Fibroblast of skin of back (primary cell): ENCODE results near the gene IFT57.
A peak's percentile ranks its signal among the peaks of the same experiment; 100 is the strongest.

Experiments used
- DNase-seq: peaks from one replicate; pipeline ENCODE4 v3.0.0-alpha.2; 2013

Gene IFT57

GRCh38 chr3:108215871-108216270 lies 6.4 kb downstream of the IFT57 start:
- no peak for DNase-seq

GRCh38 chr3:108209579-108209978 lies 12.6 kb downstream of the IFT57 start:
- no peak for DNase-seq

- DNase-seq: no peak
Observed at GRCh38 chr3:108208831-108209230, 13.4 kb downstream of the IFT57 start.

DNA sequence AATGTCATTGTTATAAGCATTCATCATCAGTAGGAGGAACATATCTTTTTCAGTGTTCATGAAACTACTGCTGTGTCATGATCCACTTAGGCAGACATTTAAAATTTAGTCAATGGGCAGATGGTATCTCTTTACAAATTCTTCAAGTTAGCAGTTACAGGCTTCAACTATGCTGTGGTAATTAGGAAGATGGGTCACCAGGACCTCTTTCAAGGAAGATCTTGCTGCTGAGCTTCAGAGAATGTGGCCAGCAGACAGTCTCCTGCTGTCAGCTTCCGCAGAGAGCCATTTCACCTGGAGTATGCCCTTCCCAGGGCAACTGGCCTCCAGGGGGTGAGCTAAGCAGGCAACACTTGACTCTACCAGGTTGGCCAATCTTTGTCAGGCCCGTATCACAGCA lies 19.4 kb downstream of the IFT57 start:
- peak; percentile 33 for DNase-seq

DNA sequence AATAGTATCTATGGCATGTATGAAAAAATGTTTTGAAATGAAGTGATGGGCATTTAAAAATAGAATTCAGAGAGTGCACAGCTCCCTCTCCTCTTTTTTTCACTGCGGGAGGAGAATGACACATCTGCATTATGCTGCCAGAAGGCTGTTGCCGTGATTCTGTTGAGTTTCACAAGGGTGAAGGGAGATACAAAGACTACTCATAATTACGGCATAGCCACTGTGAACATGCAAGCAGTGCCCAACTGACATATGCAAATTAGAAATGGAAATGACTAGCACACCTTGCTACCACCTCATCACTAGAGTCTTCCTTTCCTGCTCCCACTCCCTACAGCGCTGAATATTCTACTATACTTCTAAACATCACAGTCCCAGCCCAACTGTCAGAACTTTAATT lies 20.1 kb downstream of the IFT57 start:
- peak; percentile 65 for DNase-seq

- no peak for DNase-seq
Observed at GRCh38 chr3:108201258-108201657, 21.0 kb downstream of the IFT57 start.

DNA sequence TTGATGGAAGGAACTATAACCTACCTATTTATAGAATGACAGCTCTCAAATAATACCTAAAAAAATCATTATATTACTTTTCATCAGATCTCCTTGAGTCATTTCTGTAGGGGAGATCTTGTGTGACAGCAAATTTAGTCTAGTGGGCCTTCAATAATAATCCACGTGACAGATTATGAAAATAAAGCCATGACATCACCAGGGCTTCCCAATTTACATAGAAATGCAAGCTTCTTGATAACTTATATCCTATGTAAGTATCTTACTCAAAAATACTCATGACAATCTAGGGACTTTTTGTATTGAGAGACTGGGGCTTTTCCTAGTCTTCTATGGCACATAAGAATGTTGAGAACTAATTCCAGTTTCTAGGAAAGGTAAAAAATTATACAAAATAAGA lies 21.6 kb downstream of the IFT57 start:
- DNase-seq: no peak

DNA sequence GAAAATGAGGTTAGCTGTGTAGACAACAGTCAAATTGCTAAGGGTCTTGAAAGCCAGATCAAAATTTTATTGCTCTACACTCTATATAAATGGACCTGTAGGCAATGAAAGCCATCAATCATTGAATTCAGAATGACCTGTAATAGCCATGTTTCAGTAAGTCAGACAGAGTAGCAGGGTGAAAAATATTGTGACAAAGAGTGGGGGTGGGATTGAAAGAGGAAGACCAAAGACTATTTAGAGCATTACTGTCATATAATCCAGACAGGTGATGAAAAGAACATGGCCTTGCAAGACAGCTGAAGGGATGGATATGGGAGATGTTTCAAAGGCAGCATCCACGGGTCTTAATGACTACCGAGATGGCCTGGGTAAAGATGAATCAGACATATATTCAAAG lies 22.2 kb downstream of the IFT57 start:
- no peak for DNase-seq

- no peak for DNase-seq
Observed at GRCh38 chr3:108191394-108191793, 30.8 kb downstream of the IFT57 start.

DNA sequence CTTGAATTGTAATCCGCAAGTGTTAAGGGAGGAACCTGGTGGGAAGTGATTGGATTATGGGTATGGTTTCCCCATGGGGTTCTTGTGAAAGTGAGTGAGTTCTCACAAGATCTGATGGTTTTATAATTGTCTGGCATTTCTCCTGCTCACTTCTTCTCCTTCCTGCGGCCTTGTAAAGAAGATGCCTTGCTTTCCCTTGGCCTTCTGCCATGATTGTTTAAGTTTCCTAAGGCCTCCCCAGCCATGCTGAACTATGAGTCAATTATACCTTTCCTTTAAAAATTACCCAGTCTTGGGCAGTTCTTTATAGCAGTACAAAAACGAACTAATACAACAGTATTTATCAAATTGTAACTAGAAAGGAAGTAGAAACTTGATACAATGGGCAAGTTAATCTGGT lies 31.9 kb downstream of the IFT57 start:
- DNase-seq: no peak

DNA sequence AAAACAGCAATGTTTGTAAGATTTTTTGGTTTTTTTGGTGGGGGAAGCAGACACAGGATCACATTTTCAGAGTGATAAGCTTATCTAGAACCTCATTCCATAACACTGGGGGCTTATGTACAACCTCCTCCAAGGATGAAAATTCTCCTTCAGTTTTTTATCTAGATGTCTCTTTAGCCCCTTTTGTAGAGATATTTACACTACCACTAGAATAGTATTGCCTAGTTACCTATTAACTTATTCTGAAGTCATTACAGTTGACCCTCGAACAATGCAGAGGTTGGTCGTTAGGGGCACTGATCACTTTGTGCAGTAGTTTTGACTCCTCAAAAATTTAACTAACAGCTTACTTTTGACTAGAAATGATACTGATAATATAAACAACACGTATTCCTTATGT lies 32.8 kb downstream of the IFT57 start:
- no peak for DNase-seq

- DNase-seq: no peak
Observed at GRCh38 chr3:108185536-108185935, 36.7 kb downstream of the IFT57 start.

GRCh38 chr3:108184824-108185223 lies 37.4 kb downstream of the IFT57 start:
- no peak for DNase-seq

GRCh38 chr3:108183971-108184370 lies 38.3 kb downstream of the IFT57 start:
- no peak for DNase-seq

DNA sequence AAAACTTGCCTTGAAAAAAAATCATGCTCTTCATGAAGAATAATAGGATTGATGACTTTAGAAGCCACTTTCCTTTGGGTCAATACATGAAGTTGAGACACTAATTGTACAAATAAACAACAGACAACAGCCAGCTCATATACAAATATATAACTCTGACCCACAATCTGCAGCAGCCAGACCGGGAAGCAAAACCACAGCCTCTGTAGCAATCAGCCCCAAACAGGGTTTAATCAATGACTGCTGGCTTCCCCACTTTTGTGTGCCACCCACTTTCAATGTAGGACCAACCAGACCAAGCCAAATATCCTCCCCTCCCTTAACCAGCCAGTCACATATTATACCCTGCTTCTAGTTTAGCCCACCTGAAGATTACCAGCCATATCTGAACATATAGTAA lies 39.0 kb downstream of the IFT57 start:
- no peak for DNase-seq

- no peak for DNase-seq
Observed at GRCh38 chr3:108182339-108182738, 39.9 kb downstream of the IFT57 start.

GRCh38 chr3:108181172-108181571 lies 41.1 kb downstream of the IFT57 start:
- DNase-seq: no peak

- DNase-seq: peak; percentile 26
Observed at GRCh38 chr3:108180194-108180593, 42.0 kb downstream of the IFT57 start.

GRCh38 chr3:108178676-108179075 lies 43.5 kb downstream of the IFT57 start:
- DNase-seq: peak; percentile 79

GRCh38 chr3:108177536-108177935 lies 44.7 kb downstream of the IFT57 start:
- DNase-seq: no peak

GRCh38 chr3:108175352-108175751 lies 46.9 kb downstream of the IFT57 start:
- DNase-seq: no peak

- no peak for DNase-seq
Observed at GRCh38 chr3:108171106-108171505, 51.1 kb downstream of the IFT57 start.

GRCh38 chr3:108164391-108164790 lies 57.8 kb downstream of the IFT57 start:
- DNase-seq: no peak

DNA sequence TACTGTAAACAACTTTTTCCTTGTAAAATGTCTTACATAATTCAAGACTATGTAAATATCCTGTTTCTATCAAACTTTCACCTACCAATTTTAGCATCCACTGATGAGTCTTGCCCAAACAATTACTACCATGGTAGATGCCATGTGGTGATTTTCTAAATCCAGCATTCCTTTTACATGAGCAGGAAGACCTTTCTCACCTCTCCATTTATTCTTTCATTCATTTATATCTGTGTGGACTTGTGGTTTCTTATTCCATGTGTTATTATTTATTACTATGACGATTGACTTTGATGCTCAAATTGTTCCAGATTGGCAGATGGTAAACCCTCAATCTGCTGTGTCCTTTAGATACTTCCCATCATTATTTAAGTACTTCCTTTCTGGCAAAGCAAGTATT lies 62.4 kb downstream of the IFT57 start:
- peak; percentile 18 for DNase-seq

GRCh38 chr3:108159105-108159504 lies 63.1 kb downstream of the IFT57 start:
- DNase-seq: peak; percentile 5

- no peak for DNase-seq
Observed at GRCh38 chr3:108158251-108158650, 64.0 kb downstream of the IFT57 start.
